Peyer's patch (tissue), 4 donors: ENCODE data around the gene LRAT.

Experiments
- CTCF ChIP-seq, 6 experiments: fragments of 450-650 bp in 4 of 6; fragments of 200-600 bp in 2 of 6; sonication (generic) in 1 of 6; IDR thresholded peaks; one replicate each; pipeline ENCODE4 v1.5.1; 2017 to 2019; ENCODE audit warnings: antibody characterized with exemption in 6 of 6, mild to moderate bottlenecking in 3 of 6, moderate library complexity in 1 of 6
- POLR2A ChIP-seq, 2 donors: fragments of 450-650 bp; IDR thresholded peaks; one replicate each; pipeline ENCODE4 v1.5.1; 2017; ENCODE audit warnings: antibody characterized with exemption in 2 of 2, mild to moderate bottlenecking in 2 of 2, moderate library complexity in 2 of 2

DNA sequence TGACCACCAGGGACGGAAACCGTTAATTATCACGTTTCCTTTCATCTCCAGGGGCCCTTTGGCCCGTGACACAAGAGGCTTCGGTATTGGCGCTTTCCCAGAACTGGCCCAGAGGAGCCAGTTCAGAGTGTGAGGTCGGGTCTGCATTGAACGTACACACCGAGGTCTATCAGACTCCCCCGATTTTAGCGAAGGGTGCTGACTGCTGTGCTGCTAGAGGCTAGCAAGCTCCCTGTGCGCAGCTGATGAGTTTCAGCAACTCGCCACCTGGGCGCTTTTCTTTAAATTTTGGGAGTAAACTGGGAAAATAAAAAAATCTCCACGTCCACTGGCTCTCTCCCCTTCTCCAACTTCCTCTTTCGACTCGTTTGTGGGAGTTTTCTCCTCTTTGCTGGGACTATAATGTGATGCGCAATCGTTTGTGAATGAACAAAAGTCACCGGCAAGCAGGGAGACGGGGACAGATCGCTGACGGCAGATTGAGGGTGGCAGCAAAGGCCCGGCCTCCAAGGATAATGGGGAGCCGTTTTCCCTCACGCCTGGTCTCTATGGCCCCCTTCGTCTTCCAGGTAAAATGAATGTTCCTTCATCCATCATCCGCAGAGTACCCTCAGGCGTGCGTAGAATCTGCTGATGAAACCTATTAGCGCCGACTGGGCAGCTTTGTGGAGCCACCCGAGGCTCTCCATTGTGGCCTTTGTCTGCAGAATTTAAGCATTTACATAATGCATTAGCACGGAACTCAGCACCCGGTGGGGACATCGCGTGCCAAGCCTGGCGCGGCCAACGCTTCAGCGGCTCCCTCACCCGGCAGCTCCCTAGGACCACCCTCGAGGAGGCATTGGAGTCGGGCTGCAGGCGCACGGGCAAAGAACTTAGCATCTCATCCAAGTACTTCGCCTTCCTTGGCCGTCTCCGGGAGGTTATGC lies 1.6 kb upstream of the LRAT start:
- no peak for TF ChIP-seq CTCF (IDR thresholded peaks at IDR 0.05)
- no peak for TF ChIP-seq POLR2A (IDR thresholded peaks at IDR 0.05)
